K562 (cell line): Measurements from ENCODE around the gene CSRP2. TPM values are rescaled to one million over a fixed set of nuclear protein-coding genes. Genes with fewer than 3 reads are reported as not detected.

Source experiments
- CCNT2 ChIP-seq: IDR thresholded peaks from 2 replicates; pipeline ENCODE4 v1.6.1; 2011; ENCODE audit warnings: borderline replicate concordance, low read depth, mild to moderate bottlenecking, moderate library complexity, mixed read lengths, low read length; ENCODE audit not compliant: insufficient read length; ENCODE audit errors: extremely low read depth
- CREBBP ChIP-seq: IDR thresholded peaks from one replicate; pipeline ENCODE4 v1.6.1; 2012; ENCODE audit warnings: low read depth, mild to moderate bottlenecking, control low read depth, inconsistent platforms, low read length
- ELK1 ChIP-seq: sonication (generic); formaldehyde crosslinking; IDR thresholded peaks from 2 replicates; pipeline ENCODE4 v1.8.1; 2022; ENCODE audit warnings: missing genetic modification reagents
- GTF2A2 ChIP-seq: IDR thresholded peaks from 2 replicates; pipeline ENCODE4 v1.6.1; 2016; ENCODE audit warnings: mild to moderate bottlenecking, missing genetic modification characterization, missing compliant biosample characterization
- HNRNPL ChIP-seq: fragments of 200-400 bp; formaldehyde crosslinking; IDR thresholded peaks from 2 replicates; pipeline ENCODE4 v1.6.1; 2017; ENCODE audit warnings: low read depth, mild to moderate bottlenecking, low read length
- MCM5 ChIP-seq: fragments of 450-650 bp; IDR thresholded peaks from 2 replicates; pipeline ENCODE4 v1.6.1; 2016; ENCODE audit warnings: low read depth
- POLR2H ChIP-seq: IDR thresholded peaks from 2 replicates; pipeline ENCODE4 v1.6.1; 2016; ENCODE audit warnings: missing genetic modification characterization, low read depth, mild to moderate bottlenecking, control low read depth, missing compliant biosample characterization, moderate library complexity
- SAP30 ChIP-seq: fragments of 200-600 bp; sonication (generic); IDR thresholded peaks from 2 replicates; pipeline ENCODE4 v1.6.1; 2012; ENCODE audit warnings: borderline replicate concordance, low read depth, mild to moderate bottlenecking, moderate library complexity, low read length, control low read depth, inconsistent platforms; ENCODE audit not compliant: insufficient read depth, poor library complexity, severe bottlenecking
- ZNF395 ChIP-seq: fragments of 200-800 bp; sonication (Bioruptor generic); IDR thresholded peaks from 2 replicates; pipeline ENCODE4 v1.6.1; 2017; ENCODE audit warnings: missing genetic modification characterization, missing compliant biosample characterization
- ZNF717 ChIP-seq: fragments of 250-450 bp; sonication (Bioruptor Pico); IDR thresholded peaks from 2 replicates; pipeline ENCODE4 v1.5.0; 2021
- polyA plus RNA-seq, 8 experiments: library from polyadenylated mRNA; depleted of rRNA in 4 of 8; stranded (reverse) in 5 of 8; unstranded in 3 of 8; fragments of >200 nt; fragmentation: Nextera tagmentation in 2 of 8; fragmentation: Illumina TruSeq in 1 of 8; extraction: Ambion mirVana in 2 of 8; extraction: Trizol in 1 of 8; gene quantifications; 2 replicates each; pipeline versions ENCODE4 v1.2.1 to v1.2.3, GENCODE V29; 2011 to 2014; ENCODE audit warnings: inconsistent platforms in 1 of 8, missing spikeins in 1 of 8
- total RNA-seq, 7 experiments: library from RNA; depleted of rRNA in 6 of 7; stranded (reverse); fragments of >200 nt in 6 of 7; fragmentation: Illumina TruSeq in 2 of 7; extraction: Trizol in 2 of 7; gene quantifications; 2 replicates each; pipeline versions ENCODE4 v1.2.1 to v1.2.3, GENCODE V29; 2011 to 2021; ENCODE audit warnings: low replicate concordance in 1 of 7
- TF ChIP-seq, protein P1 (sequence below), 2 experiments: fragments of 450-650 bp; IDR thresholded peaks; 2 replicates each; pipeline ENCODE4 v1.6.1; 2016; ENCODE audit warnings: mild to moderate bottlenecking in 2 of 2, borderline replicate concordance in 1 of 2, low read depth in 1 of 2, moderate library complexity in 1 of 2
- TF ChIP-seq, protein P2 (sequence below): sonication (generic); formaldehyde crosslinking; IDR thresholded peaks from 2 replicates; pipeline ENCODE4 v1.8.1; 2023; ENCODE audit warnings: mild to moderate bottlenecking, missing genetic modification reagents

CSRP2 gene
- total and polyA plus RNA-seq, 9 of the 15 experiments (the other 6 are each of a cell fraction or from before 2014, with no cell fraction given) = 0.32 to 6.2 (median 2.3) TPM

DNA sequence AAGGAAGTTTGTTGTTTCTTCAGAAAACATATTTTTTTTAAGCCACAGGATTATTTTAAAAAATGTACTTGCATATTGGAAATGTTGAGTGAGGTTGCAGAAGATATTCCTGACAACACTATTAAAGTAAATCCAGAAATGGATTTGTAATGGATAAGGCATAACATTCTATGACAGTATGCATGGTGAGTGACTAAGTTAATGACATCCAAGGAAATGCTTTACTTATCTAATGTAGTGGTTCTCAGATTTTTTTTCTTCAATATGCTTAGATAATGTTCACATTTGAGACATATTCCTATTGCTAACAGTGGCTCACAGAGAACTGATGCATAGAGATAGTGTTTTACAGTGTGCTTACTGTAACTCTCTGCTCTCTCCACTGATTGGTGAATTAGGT, 65.6 kb downstream of the CSRP2 start (continued):
- TF ChIP-seq, protein P1, sequence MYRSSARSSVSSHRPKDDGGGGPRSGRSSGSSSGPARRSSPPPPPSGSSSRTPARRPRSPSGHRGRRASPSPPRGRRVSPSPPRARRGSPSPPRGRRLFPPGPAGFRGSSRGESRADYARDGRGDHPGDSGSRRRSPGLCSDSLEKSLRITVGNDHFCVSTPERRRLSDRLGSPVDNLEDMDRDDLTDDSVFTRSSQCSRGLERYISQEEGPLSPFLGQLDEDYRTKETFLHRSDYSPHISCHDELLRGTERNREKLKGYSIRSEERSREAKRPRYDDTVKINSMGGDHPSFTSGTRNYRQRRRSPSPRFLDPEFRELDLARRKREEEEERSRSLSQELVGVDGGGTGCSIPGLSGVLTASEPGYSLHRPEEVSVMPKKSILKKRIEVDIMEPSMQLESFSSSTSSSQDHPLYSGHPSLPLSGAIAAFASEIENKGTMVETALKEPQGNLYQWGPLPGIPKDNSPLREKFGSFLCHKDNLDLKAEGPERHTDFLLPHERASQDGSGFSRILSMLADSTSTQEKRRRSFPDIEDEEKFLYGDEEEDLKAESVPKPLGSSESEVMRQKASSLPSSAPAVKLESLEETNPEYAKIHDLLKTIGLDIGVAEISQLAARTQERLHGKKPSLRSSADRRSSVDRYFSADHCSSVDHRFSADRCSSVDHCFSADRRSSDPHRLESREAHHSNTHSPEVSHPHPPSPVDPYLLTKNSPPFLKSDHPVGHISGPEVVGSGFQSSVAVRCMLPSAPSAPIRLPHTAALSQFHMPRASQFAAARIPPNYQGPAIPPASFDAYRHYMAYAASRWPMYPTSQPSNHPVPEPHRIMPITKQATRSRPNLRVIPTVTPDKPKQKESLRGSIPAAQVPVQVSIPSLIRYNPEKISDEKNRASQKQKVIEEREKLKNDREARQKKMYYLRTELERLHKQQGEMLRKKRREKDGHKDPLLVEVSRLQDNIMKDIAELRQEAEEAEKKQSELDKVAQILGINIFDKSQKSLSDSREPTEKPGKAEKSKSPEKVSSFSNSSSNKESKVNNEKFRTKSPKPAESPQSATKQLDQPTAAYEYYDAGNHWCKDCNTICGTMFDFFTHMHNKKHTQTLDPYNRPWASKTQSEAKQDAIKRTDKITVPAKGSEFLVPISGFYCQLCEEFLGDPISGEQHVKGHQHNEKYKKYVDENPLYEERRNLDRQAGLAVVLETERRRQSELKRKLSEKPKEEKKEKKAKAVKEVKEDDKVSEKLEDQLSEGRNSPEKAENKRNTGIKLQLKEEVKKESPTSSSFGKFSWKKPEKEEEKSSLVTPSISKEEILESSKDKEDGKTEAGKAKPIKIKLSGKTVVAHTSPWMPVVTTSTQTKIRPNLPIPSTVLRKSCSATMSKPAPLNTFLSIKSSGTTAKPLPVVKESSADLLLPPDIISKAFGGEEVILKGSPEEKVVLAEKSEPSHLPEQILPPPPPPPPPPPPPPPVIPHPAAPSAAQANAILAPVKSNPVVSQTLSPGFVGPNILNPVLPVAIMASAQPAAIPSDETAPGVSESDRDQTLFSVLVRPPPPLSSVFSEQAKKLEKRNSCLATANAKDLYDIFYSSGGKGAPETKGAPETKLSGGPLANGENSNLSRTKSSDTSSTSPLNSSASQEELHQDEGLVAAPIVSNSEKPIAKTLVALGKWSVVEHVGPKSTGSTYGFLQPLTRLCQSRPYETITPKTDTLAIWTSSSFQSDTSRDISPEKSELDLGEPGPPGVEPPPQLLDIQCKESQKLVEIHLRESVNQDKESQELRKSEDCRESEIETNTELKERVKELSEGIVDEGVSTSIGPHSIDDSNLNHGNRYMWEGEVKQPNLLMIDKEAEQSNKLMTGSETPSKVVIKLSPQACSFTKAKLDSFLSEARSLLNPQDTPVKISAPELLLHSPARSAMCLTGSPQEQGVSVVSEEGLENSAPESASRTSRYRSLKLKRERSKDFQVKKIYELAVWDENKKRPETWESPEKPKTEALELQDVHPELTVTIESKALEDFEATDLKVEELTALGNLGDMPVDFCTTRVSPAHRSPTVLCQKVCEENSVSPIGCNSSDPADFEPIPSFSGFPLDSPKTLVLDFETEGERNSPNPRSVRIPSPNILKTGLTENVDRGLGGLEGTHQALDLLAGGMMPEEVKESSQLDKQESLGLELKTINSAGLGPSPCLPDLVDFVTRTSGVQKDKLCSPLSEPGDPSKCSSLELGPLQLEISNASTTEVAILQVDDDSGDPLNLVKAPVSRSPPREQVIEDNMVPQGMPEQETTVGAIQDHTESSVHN (IDR thresholded peaks at IDR 0.05; ENCODE audit: borderline replicate concordance in 1 of 2, low read depth in 1 of 2) = no peak
- TF ChIP-seq MCM5 (no peak), GTF2A2 (tag) (no peak), ZNF717 (CRISPR knock-in tag) (no peak), ZNF395 (CRISPR knock-in tag) (no peak), SAP30 (no peak), POLR2H (tag) (no peak), CCNT2 (no peak), ELK1 (CRISPR knock-in tag) (no peak), CREBBP (no peak), HNRNPL (no peak)
- TF ChIP-seq, protein P2, sequence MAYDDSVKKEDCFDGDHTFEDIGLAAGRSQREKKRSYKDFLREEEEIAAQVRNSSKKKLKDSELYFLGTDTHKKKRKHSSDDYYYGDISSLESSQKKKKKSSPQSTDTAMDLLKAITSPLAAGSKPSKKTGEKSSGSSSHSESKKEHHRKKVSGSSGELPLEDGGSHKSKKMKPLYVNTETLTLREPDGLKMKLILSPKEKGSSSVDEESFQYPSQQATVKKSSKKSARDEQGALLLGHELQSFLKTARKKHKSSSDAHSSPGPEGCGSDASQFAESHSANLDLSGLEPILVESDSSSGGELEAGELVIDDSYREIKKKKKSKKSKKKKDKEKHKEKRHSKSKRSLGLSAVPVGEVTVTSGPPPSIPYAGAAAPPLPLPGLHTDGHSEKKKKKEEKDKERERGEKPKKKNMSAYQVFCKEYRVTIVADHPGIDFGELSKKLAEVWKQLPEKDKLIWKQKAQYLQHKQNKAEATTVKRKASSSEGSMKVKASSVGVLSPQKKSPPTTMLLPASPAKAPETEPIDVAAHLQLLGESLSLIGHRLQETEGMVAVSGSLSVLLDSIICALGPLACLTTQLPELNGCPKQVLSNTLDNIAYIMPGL (CRISPR knock-in tag) = no peak
